ENCODE results near the gene EXOC6B. TPM values are rescaled to one million over a fixed set of nuclear protein-coding genes. Genes with fewer than 3 reads are reported as not detected.
"Not testable (repeated sequence)": the region's sequence is repeated elsewhere in the genome, so short reads cannot be mapped to it uniquely, and the experiment has no call there.

EXOC6B gene
- total RNA-seq, 1 donor from 2014 or later = 45.6 TPM

DNA sequence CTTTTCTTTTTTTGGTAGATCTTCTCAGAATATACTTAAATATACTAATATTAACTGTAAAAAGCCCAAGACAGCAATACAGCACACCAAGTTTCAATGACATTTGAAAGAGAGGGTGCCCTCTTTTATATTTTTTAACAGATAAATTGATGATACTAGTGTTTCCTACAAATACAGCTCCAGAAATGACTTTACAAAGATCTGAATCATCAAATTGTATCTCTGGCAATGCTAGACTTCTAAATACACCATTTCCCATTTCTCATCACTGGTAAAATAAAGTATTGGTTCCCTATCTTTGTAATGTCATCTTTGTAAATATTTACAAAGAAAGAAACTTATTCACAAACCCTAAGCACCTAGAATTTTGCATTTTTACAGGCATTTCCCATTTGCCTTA is 281.3 kb downstream of the EXOC6B start:
- TF ChIP-seq, protein P1, sequence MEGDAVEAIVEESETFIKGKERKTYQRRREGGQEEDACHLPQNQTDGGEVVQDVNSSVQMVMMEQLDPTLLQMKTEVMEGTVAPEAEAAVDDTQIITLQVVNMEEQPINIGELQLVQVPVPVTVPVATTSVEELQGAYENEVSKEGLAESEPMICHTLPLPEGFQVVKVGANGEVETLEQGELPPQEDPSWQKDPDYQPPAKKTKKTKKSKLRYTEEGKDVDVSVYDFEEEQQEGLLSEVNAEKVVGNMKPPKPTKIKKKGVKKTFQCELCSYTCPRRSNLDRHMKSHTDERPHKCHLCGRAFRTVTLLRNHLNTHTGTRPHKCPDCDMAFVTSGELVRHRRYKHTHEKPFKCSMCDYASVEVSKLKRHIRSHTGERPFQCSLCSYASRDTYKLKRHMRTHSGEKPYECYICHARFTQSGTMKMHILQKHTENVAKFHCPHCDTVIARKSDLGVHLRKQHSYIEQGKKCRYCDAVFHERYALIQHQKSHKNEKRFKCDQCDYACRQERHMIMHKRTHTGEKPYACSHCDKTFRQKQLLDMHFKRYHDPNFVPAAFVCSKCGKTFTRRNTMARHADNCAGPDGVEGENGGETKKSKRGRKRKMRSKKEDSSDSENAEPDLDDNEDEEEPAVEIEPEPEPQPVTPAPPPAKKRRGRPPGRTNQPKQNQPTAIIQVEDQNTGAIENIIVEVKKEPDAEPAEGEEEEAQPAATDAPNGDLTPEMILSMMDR (IDR thresholded peaks at IDR 0.05; ENCODE audit: unreplicated experiment) = no peak
- Mint-ChIP-seq H3K9me3 (ENCODE audit: unreplicated experiment) (no peaks in the 10 kb centered on the region), H3K4me3 (ENCODE audit: unreplicated experiment) (no peak overlapping the region), H3K27ac (ENCODE audit: unreplicated experiment) (no peak overlapping the region), H3K27me3 (ENCODE audit: unreplicated experiment) (peaks cover 2% of the 10 kb centered on the region), H3K36me3 (ENCODE audit: low read depth, unreplicated experiment) (peaks cover 7% of the 10 kb centered on the region), H3K4me1 (ENCODE audit: unreplicated experiment) (peaks cover 25% of the 10 kb centered on the region)
- DNase-seq (ENCODE audit: low spot score) = no peak

DNA sequence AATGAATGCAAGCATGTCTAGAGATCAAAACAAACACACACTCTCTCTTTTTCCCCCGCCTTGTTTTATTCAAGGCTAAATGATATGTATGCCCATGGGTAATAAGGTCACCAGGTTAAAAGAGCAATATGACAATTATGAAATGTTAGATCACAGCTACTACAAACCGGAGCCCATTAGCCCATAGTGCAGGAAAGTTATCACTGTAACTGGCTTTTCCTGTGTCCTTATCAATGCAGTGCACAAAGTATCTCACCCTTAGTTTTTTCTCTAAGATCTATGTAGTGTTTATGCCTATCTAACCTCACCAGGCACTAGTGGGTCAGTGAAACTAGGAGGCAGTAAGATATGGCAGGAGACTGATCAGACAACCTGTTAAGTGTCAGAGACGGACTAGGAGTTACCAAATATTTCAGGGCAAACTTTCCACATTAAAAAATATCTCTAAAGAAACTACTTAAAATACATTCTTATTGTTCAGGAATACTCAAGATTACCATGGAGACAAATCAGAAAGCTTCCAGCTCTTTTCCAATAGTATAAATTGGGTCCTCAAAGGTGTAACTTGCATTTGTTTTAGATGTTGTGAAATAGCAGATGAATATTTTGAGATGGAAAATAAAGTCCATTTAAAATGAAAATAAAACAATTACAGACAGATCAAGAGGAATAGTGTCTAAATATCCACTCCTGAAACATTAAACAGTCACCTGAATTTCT is 282.2 kb downstream of the EXOC6B start:
- peaks cover 7% of the 10 kb centered on the region for H3K36me3 Mint-ChIP-seq (ENCODE audit: low read depth, unreplicated experiment)
- peaks cover 30% of the 10 kb centered on the region for H3K4me1 Mint-ChIP-seq (ENCODE audit: unreplicated experiment)
- no peak overlapping the region for H3K4me3 Mint-ChIP-seq (ENCODE audit: unreplicated experiment)
- TF ChIP-seq, protein P1 (IDR thresholded peaks at IDR 0.05; ENCODE audit: unreplicated experiment) = no peak
- DNase-seq (ENCODE audit: low spot score) = no peak
- no peaks in the 10 kb centered on the region for H3K9me3 Mint-ChIP-seq (ENCODE audit: unreplicated experiment)
- H3K27ac Mint-ChIP-seq (ENCODE audit: unreplicated experiment) = peak overlapping the region; percentile 20
- peaks cover 2% of the 10 kb centered on the region for H3K27me3 Mint-ChIP-seq (ENCODE audit: unreplicated experiment)

DNA sequence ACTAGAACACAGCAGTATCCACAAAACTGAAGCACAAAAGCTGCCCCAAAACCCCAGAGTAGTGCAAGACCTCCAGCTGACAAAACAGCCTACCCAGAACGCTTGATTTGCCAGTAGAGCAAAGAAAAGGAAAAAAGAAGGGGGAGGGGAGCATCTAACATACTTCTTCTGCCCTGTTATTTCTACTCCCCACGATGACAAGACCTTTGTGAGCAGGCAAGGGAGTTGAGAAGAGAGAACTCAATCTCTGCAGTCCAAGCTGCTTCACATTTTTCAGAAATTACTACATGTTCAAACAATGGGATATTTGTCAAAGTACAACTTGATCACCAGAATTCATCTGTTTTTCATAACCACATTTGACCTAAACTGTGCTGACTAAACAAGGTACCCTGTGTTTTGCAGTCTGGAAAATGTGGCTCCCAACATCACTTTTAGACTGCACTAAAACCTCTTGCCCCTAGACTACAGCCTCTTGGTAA is 286.7 kb downstream of the EXOC6B start:
- Mint-ChIP-seq H3K4me3 (ENCODE audit: unreplicated experiment) (no peak overlapping the region), H3K9me3 (ENCODE audit: unreplicated experiment) (no peaks in the 10 kb centered on the region), H3K36me3 (ENCODE audit: low read depth, unreplicated experiment) (peaks cover 7% of the 10 kb centered on the region), H3K27me3 (ENCODE audit: unreplicated experiment) (peaks cover 2% of the 10 kb centered on the region), H3K4me1 (ENCODE audit: unreplicated experiment) (peaks cover 27% of the 10 kb centered on the region), H3K27ac (ENCODE audit: unreplicated experiment) (no peak overlapping the region)
- TF ChIP-seq, protein P1 (IDR thresholded peaks at IDR 0.05; ENCODE audit: unreplicated experiment) = no peak
- DNase-seq (ENCODE audit: low spot score) = no peak

DNA sequence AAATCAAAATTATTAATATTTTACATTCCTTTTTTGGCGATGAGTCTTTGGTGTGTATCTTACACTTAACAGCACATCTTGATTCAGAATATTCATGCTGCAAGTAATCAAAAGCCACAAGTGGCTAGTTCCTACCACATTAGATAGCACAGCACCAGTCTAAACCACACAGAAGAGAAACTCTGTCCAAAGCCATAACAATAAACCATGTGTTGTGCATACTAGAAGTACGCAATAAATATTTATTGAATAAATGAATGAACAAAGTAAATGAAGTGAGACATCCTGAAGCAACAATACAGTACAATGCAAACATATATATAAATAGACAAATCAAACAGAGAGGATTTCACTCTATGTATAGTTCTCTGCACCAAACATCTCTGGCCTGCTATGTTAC is 287.3 kb downstream of the EXOC6B start:
- Mint-ChIP-seq H3K27ac (ENCODE audit: unreplicated experiment) (no peak overlapping the region), H3K36me3 (ENCODE audit: low read depth, unreplicated experiment) (peaks cover 7% of the 10 kb centered on the region), H3K27me3 (ENCODE audit: unreplicated experiment) (peaks cover 2% of the 10 kb centered on the region), H3K4me3 (ENCODE audit: unreplicated experiment) (no peak overlapping the region), H3K9me3 (ENCODE audit: unreplicated experiment) (no peaks in the 10 kb centered on the region), H3K4me1 (ENCODE audit: unreplicated experiment) (peaks cover 22% of the 10 kb centered on the region)
- no peak for DNase-seq (ENCODE audit: low spot score)
- TF ChIP-seq, protein P1 (IDR thresholded peaks at IDR 0.05; ENCODE audit: unreplicated experiment) = no peak

DNA sequence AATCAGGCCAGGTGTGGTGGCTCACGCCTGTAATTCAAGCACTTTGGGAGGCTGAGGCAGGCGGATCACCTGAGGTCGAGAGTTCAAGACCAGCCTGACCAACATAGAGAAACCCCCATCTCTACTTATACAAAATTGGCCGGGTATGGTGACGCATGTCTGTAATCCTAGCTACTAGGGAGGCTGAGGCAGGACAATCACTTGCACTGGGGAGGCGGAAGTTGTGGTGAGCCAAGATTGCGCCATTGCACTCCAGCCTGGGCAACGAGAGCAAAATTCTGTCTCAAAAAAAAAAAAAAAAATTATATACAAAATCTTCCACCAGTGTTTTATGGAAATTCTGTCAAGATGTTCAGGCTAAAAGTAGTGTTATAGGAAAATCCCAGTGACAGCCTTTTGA is 290.2 kb downstream of the EXOC6B start:
- not testable (repeated sequence) for H3K27me3 Mint-ChIP-seq (ENCODE audit: unreplicated experiment); H3K9me3 Mint-ChIP-seq (ENCODE audit: unreplicated experiment)
- peaks cover 10% of the 10 kb centered on the region for H3K4me1 Mint-ChIP-seq (ENCODE audit: unreplicated experiment)

More for the DNA sequence above, 290.2 kb downstream of the EXOC6B start:
- H3K4me3 Mint-ChIP-seq (ENCODE audit: unreplicated experiment); DNase-seq (ENCODE audit: low spot score); H3K36me3 Mint-ChIP-seq (ENCODE audit: low read depth, unreplicated experiment); H3K27ac Mint-ChIP-seq (ENCODE audit: unreplicated experiment): not testable (repeated sequence)
